K562 (cell line): ENCODE results near the gene NACA. TPM values are rescaled to one million over a fixed set of nuclear protein-coding genes. Genes with fewer than 3 reads are reported as not detected.

Source experiments
- ATAC-seq: fragments of 200-7000 bp; cut with Tn5 transposase; 3 replicates; pipeline ENCODE4 v1.9.1; 2020; ENCODE audit warnings: moderate library complexity
- Bru-seq: library from RNA; stranded (reverse); fragments of 400-500 nt; gene quantifications from one replicate; lab custom pipeline; 2021; lab: Mats Ljungman, UMichigan
- BruChase-seq, 2 experiments: library from RNA; stranded (reverse); fragments of 400-500 nt; gene quantifications; one replicate each; lab custom pipeline; 2021; lab: Mats Ljungman, UMichigan
- BruUV-seq: library from RNA; stranded (reverse); fragments of 400-500 nt; replicated peaks from 2 replicates; lab custom pipeline; 2021; lab: Mats Ljungman, UMichigan
- CTCF ChIA-PET: fragments of 300-600 bp; formaldehyde crosslinking; extraction: SDS; loops from one replicate; lab custom pipeline; 2021; ENCODE audit warnings: low intra/inter-chr PET ratio; lab: Yijun Ruan, JAX
- POLR2A ChIA-PET: fragments of 300-600, 350-650 bp; sonication (Branson Sonifier 250); formaldehyde crosslinking; extraction: SDS; loops from one replicate; lab custom pipeline; 2021; ENCODE audit warnings: antibody characterized with exemption, inconsistent platforms; lab: Yijun Ruan, JAX
- DNase-seq, 4 experiments: peaks; one replicate each; pipeline versions ENCODE4 v3.0.0 to v3.0.0-alpha.2; 2011 to 2018; ENCODE audit warnings: low spot score in 3 of 4, mixed read lengths in 3 of 4; ENCODE audit errors: extremely low read depth in 1 of 4
- FAIRE-seq: peaks from 2 replicates; lab custom pipeline; 2011; peaks lifted over from hg19 to GRCh38; lab: Jason Lieb, UNC
- H2AFZ ChIP-seq: 2 replicates; pipeline ENCODE4 v1.6.0; 2011; ENCODE audit warnings: low read depth, low read length, control low read depth, inconsistent platforms
- H3K27ac ChIP-seq: fragments of 200-600 bp; 3 replicates; pipeline ENCODE4 v1.8.0; 2011; ENCODE audit warnings: low read depth, mild to moderate bottlenecking, control low read depth, inconsistent platforms, low read length, moderate library complexity, mixed read lengths; ENCODE audit errors: extremely low read depth
- H3K27me3 ChIP-seq, 2 experiments: fragments of 300-600 bp in 1 of 2; 2 replicates in 1 of 2; 3 replicates in 1 of 2; pipeline versions ENCODE4 v1.6.0 to v1.8.0; 2011; ENCODE audit warnings: inconsistent platforms in 2 of 2, low read length in 2 of 2, mild to moderate bottlenecking in 1 of 2, mixed read lengths in 1 of 2, moderate library complexity in 1 of 2; ENCODE audit not compliant: control insufficient read depth in 2 of 2, insufficient read depth in 2 of 2
- H3K36me3 ChIP-seq: fragments of 300-600 bp; 3 replicates; pipeline ENCODE4 v1.8.0; 2011; ENCODE audit warnings: mild to moderate bottlenecking, low read length, inconsistent platforms; ENCODE audit not compliant: control insufficient read depth, insufficient read depth
- H3K4me1 ChIP-seq, 2 experiments: fragments of 200-600 bp in 1 of 2; replicated peaks in 1 of 2; 2 replicates in 1 of 2; 3 replicates in 1 of 2; pipeline versions ENCODE4 v1.5.1 to v1.8.0; 2011; ENCODE audit warnings: inconsistent platforms in 2 of 2, low read length in 2 of 2, mild to moderate bottlenecking in 1 of 2, mixed read lengths in 1 of 2, moderate library complexity in 1 of 2; ENCODE audit not compliant: control insufficient read depth in 2 of 2, insufficient read depth in 2 of 2
- H3K4me2 ChIP-seq: 2 replicates; pipeline ENCODE4 v1.6.1; 2011; ENCODE audit warnings: low read length, control low read depth, inconsistent platforms, mixed read lengths; ENCODE audit not compliant: insufficient read depth
- H3K4me3 ChIP-seq: fragments of 200-600 bp; sonication (generic), shearing (Covaris generic); 2 replicates; pipeline ENCODE4 v1.5.1; 2016; ENCODE audit warnings: control low read depth, inconsistent platforms
- H3K79me2 ChIP-seq: fragments of 200-600 bp; 3 replicates; pipeline ENCODE4 v1.8.0; 2011; ENCODE audit warnings: low read length, inconsistent platforms; ENCODE audit not compliant: control insufficient read depth, insufficient read depth
- H3K9ac ChIP-seq, 2 experiments: 2 replicates each; pipeline versions ENCODE4 v1.6.0 to v1.6.1; 2011; ENCODE audit warnings: low read depth in 2 of 2, low read length in 2 of 2, control low read depth in 1 of 2, inconsistent platforms in 1 of 2, mild to moderate bottlenecking in 1 of 2, mixed read lengths in 1 of 2; ENCODE audit not compliant: insufficient read depth in 1 of 2
- H3K9me1 ChIP-seq: one replicate; pipeline ENCODE4 v1.6.0; 2011; ENCODE audit warnings: inconsistent platforms, mild to moderate bottlenecking, low read length, moderate library complexity; ENCODE audit not compliant: control insufficient read depth, insufficient read depth
- H3K9me3 ChIP-seq: replicated peaks from 2 replicates; pipeline ENCODE4 v1.5.1; 2011; ENCODE audit warnings: low read depth, low read length, inconsistent platforms; ENCODE audit not compliant: control insufficient read depth, insufficient read depth
- H4K20me1 ChIP-seq: replicated peaks from 2 replicates; pipeline ENCODE4 v1.6.1; 2011; ENCODE audit warnings: low read length, inconsistent platforms, mixed read lengths; ENCODE audit not compliant: control insufficient read depth, insufficient read depth
- CBX1 ChIP-seq: sonication (generic); IDR thresholded peaks from 2 replicates; pipeline ENCODE4 v1.6.1; 2016; ENCODE audit warnings: antibody characterized with exemption, low read depth, mild to moderate bottlenecking
- FIP1L1 ChIP-seq: fragments of 200-400 bp; formaldehyde crosslinking; IDR thresholded peaks from 2 replicates; pipeline ENCODE4 v1.6.1; 2018; ENCODE audit warnings: mild to moderate bottlenecking, low read depth, low read length; ENCODE audit not compliant: poor library complexity, severe bottlenecking
- GATAD2A ChIP-seq: fragments of 450-650 bp; IDR thresholded peaks from 2 replicates; pipeline ENCODE4 v1.6.1; 2017
- HMG20B ChIP-seq: fragments of 250-450 bp; sonication (Bioruptor Pico); IDR thresholded peaks from 2 replicates; pipeline ENCODE4 v1.5.0; 2021; ENCODE audit warnings: mild to moderate bottlenecking
- NFIC ChIP-seq: fragments of 450-650 bp; IDR thresholded peaks from 2 replicates; pipeline ENCODE4 v1.6.1; 2017; ENCODE audit warnings: mild to moderate bottlenecking, inconsistent platforms
- NONO ChIP-seq, 2 experiments: fragments of 200-400 bp in 1 of 2; fragments of 450-650 bp in 1 of 2; formaldehyde crosslinking in 1 of 2; IDR thresholded peaks; 2 replicates each; pipeline ENCODE4 v1.6.1; 2017; ENCODE audit warnings: low read depth in 2 of 2, mild to moderate bottlenecking in 2 of 2, moderate library complexity in 2 of 2, low read length in 1 of 2
- UBTF ChIP-seq, 2 experiments: IDR thresholded peaks; 2 replicates each; pipeline ENCODE4 v1.6.1; 2012; ENCODE audit warnings: improper control_type of control experiment in 2 of 2, low read depth in 2 of 2, low read length in 2 of 2, borderline replicate concordance in 1 of 2
- ZBTB33 ChIP-seq: sonication (generic); formaldehyde crosslinking; IDR thresholded peaks from 2 replicates; pipeline ENCODE4 v1.8.1; 2023; ENCODE audit warnings: mild to moderate bottlenecking, missing genetic modification reagents
- WGBS: fragments of 100-300 bp; shearing (Covaris generic); methylation state at CpG from one replicate; pipeline ENCODE4 v1.1.6; 2016; ENCODE audit warnings: low coverage, mixed read lengths; ENCODE audit not compliant: insufficient coverage; ENCODE audit errors: missing lambda C conversion rate; 5-methylcytosine and 5-hydroxymethylcytosine counted together
- in situ Hi-C: fragments of 300-500 bp; cut with MboI; formaldehyde crosslinking; loops from 4 replicates; pipeline ENCODE4 v1.15.0; 2018; ENCODE audit warnings: inconsistent platforms, mixed read lengths
- intact Hi-C: fragments of 100-400 bp; cut with micrococcal nuclease; formaldehyde crosslinking; loops from 2 replicates; pipeline ENCODE4 v1.14.2; 2022
- long read RNA-seq, 3 experiments: library from polyadenylated mRNA in 2 of 3; library from RNA in 1 of 3; unstranded in 2 of 3; stranded (forward) in 1 of 3; transcript quantifications; one replicate each; pipeline ENCODE4 v2.0.0, GENCODE V29; 2019 to 2022
- polyA minus RNA-seq, 3 experiments: library from RNA; depleted of rRNA, polyadenylated mRNA; stranded (reverse); fragments of >200 nt; gene quantifications; 2 replicates each; pipeline ENCODE4 v1.2.3, GENCODE V29; 2011
- polyA plus RNA-seq, 8 experiments: library from polyadenylated mRNA; depleted of rRNA in 4 of 8; stranded (reverse) in 5 of 8; unstranded in 3 of 8; fragments of >200 nt; fragmentation: Nextera tagmentation in 2 of 8; fragmentation: Illumina TruSeq in 1 of 8; extraction: Ambion mirVana in 2 of 8; extraction: Trizol in 1 of 8; gene quantifications; 2 replicates each; pipeline versions ENCODE4 v1.2.1 to v1.2.3, GENCODE V29; 2011 to 2014; ENCODE audit warnings: inconsistent platforms in 1 of 8, missing spikeins in 1 of 8
- total RNA-seq, 7 experiments: library from RNA; depleted of rRNA in 6 of 7; stranded (reverse); fragments of >200 nt in 6 of 7; fragmentation: Illumina TruSeq in 2 of 7; extraction: Trizol in 2 of 7; gene quantifications; 2 replicates each; pipeline versions ENCODE4 v1.2.1 to v1.2.3, GENCODE V29; 2011 to 2021; ENCODE audit warnings: low replicate concordance in 1 of 7

The NACA gene
- total RNA-seq (2011; cell fraction: chromatin; rRNA removed; ENCODE audit: low replicate concordance): 132 and 260 TPM in 2 replicates
- 93.4 and 98.8 TPM in 2 replicates for total RNA-seq (2011; cell fraction: nucleolus; rRNA removed)
- 176 and 303 TPM in 2 replicates for total RNA-seq (2011; cell fraction: nucleoplasm; rRNA removed)
- total RNA-seq (2014; rRNA removed) (1,508 and 1,729 TPM in 2 replicates), total RNA-seq (2014; rRNA removed; fragmentation: Illumina TruSeq; extraction: Trizol) (2,249 and 2,401 TPM in 2 replicates), total RNA-seq (2015; rRNA removed; fragmentation: Illumina TruSeq; extraction: Trizol) (2,051 and 2,139 TPM in 2 replicates), total RNA-seq (2021) (1,030 and 1,135 TPM in 2 replicates), polyA plus RNA-seq (2011; rRNA removed) (1,225 and 1,538 TPM in 2 replicates), polyA plus RNA-seq (2014; fragmentation: Illumina TruSeq; extraction: Trizol) (1,591 and 1,645 TPM in 2 replicates), polyA plus RNA-seq (2014; fragmentation: Nextera tagmentation; extraction: Ambion mirVana) (1,000 to 10,000 TPM; 2,280 to 2,416 TPM), polyA plus RNA-seq (2014; rRNA removed) (1,506 and 1,626 TPM in 2 replicates), polyA minus RNA-seq (2011; rRNA and poly(A)+ RNA removed) (1,074 and 1,137 TPM in 2 replicates), Bru-seq, nascent RNA (percentile 97 among the genes with signal in this experiment), BruChase-seq, experiment 1, labeled RNA remaining after a 2-hour chase (percentile 97 among the genes with signal in this experiment), BruChase-seq, experiment 2, labeled RNA remaining after a 6-hour chase (percentile 97 among the genes with signal in this experiment)
- polyA plus RNA-seq (2011; cell fraction: cytosol; rRNA removed): 364 and 765 TPM in 2 replicates
- 212 and 417 TPM in 2 replicates for polyA plus RNA-seq (2011; cell fraction: nucleus; rRNA removed)
- polyA plus RNA-seq (2012): 1,935 and 2,376 TPM in 2 replicates
- 239 and 257 TPM in 2 replicates for polyA minus RNA-seq (2011; cell fraction: cytosol; rRNA and poly(A)+ RNA removed)
- polyA minus RNA-seq (2011; cell fraction: nucleus; rRNA and poly(A)+ RNA removed): 60.7 and 154 TPM in 2 replicates
- long read RNA-seq, experiment 1, transcript NACA-201 (8 exons, 2,690 nt): major isoform, 1,222 of 1,613 reads
- long read RNA-seq, experiment 1, transcript NACA-204 (8 exons, 802 nt): minor isoform, 58 of 1,613 reads
- long read RNA-seq, experiment 1, transcript NACA-202 (8 exons, 1,059 nt): minor isoform, 103 of 1,613 reads
- long read RNA-seq, experiment 1, partial matches to known transcripts: 205 of 1,613 reads
- long read RNA-seq, experiment 1, other reads (novel, unspliced or antisense): 23 of 1,613 reads
- long read RNA-seq, experiment 2, transcript NACA-201 (8 exons, 2,690 nt): major isoform, 683 of 1,258 reads
- long read RNA-seq, experiment 2, transcript NACA-204 (8 exons, 802 nt): minor isoform, 33 of 1,258 reads
- long read RNA-seq, experiment 2, transcript NACA-202 (8 exons, 1,059 nt): minor isoform, 35 of 1,258 reads
- long read RNA-seq, experiment 2, partial matches to known transcripts: 445 of 1,258 reads
- long read RNA-seq, experiment 2, other reads (novel, unspliced or antisense): 61 of 1,258 reads
- long read RNA-seq, experiment 3, transcript NACA-204 (8 exons, 802 nt): minor isoform, 50 of 1,767 reads
- long read RNA-seq, experiment 3, transcript NACA-202 (8 exons, 1,059 nt): minor isoform, 61 of 1,767 reads
- long read RNA-seq, experiment 3, transcript NACA-201 (8 exons, 2,690 nt): major isoform, 1,466 of 1,767 reads
- long read RNA-seq, experiment 3, partial matches to known transcripts: 156 of 1,767 reads
- long read RNA-seq, experiment 3, other reads (novel, unspliced or antisense): 34 of 1,767 reads

- Histone ChIP-seq H2AFZ (peak within 1 kb of the TSS; percentile 84), H3K9me1 (peaks cover 17% of the 10 kb centered on the region), H3K4me2 (peak within 1 kb of the TSS; percentile 99), H3K36me3 (peaks cover 66% of the 10 kb centered on the region), H3K79me2 (peaks cover 51% of the 10 kb centered on the region), H4K20me1 (peaks cover 33% of the 10 kb centered on the region), H3K4me1 (peaks cover 14 to 29% of the 10 kb centered on the region in 2 experiments), H3K9me3 (no peaks in the 10 kb centered on the region), H3K4me3 (peak within 1 kb of the TSS; percentile 89), H3K27me3 (no peaks in the 10 kb centered on the region), H3K27ac (peak within 1 kb of the TSS; percentile 97), H3K9ac (peak within 1 kb of the TSS; percentile 96 to 100)
- BruUV-seq: no TSS peak
- CTCF ChIA-PET: no interaction called here
- peak; percentile 92 for FAIRE-seq
- peak; percentile 95 to 99 (median 96) for DNase-seq
- WGBS: under 1% methylated on average over 46 of the region's 46 CpGs
- intact Hi-C loops: loop anchor here (1.0 to 2.0 kb wide), 2 partner anchors 37 to 88 kb away; partner anchors contain the start of gene PTGES3
- POLR2A ChIA-PET: interaction anchor here (0.6 to 3.9 kb wide), 43 partner anchors 8 to 793 kb away, joined by 3 to 44 read pairs (median 5); partner anchors contain the start of genes ATP5F1B, PRIM1, PTGES3 and STAT6
- ATAC-seq: peak; percentile 93
- in situ Hi-C loops: loop anchor here (10.0 kb wide), 1 partner anchor 80 kb away; the partner anchor contains the start of gene ATP5F1B
- TF ChIP-seq ZBTB33 (CRISPR knock-in tag): peak; percentile 67
- peak in 1 of 2 experiments; percentile 17; a peak in 1 of 4 replicates for TF ChIP-seq UBTF (IDR thresholded peaks at IDR 0.05; ENCODE audit: borderline replicate concordance in 1 of 2, low read depth in 2 of 2, low read length in 2 of 2)
- peak; percentile 64 for TF ChIP-seq NFIC
- peak in 1 of 2 experiments; percentile 39; a peak in 1 of 4 replicates for TF ChIP-seq NONO (IDR thresholded peaks at IDR 0.05; ENCODE audit: low read depth in 2 of 2, low read length in 1 of 2)
- TF ChIP-seq HMG20B (CRISPR knock-in tag): no peak
- TF ChIP-seq FIP1L1: peak; percentile 42
- peak; percentile 36; the same call in 1 of the 2 replicates for TF ChIP-seq GATAD2A
- peak; percentile 89 for TF ChIP-seq CBX1
Observed at GRCh38 chr12:56724972-56725722, at the start of gene NACA. Gene NACA (minus strand): TSS chr12:56725299. CDS start chr12:56724521, 778 bp downstream.
